ENCODE data around the gene PMAIP1. TPM values are rescaled to one million over a fixed set of nuclear protein-coding genes. Genes with fewer than 3 reads are reported as not detected.

Gene PMAIP1
- total RNA-seq, 1 donor from 2014 or later, result 3.2 TPM

DNA sequence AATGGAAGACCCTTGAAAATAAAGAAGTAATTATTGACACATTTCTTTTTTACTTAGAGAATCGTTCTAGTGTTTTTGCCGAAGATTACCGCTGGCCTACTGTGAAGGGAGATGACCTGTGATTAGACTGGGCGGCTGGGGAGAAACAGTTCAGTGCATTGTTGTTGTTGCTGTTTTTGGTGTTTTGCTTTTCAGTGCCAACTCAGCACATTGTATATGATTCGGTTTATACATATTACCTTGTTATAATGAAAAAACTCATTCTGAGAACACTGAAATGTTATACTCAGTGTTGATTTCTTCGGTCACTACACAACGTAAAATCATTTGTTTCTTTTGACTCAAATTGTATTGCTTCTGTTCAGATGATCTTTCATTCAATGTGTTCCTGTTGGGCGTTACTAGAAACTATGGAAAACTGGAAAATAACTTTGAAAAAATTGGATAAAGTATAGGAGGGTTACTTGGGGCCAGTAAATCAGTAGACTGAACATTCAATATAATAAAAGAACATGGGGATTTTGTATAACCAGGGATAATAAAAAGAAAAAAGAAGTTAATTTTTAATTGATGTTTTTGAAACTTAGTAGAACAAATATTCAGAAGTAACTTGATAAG, 3.3 kb downstream of the PMAIP1 start:
- Mint-ChIP-seq H3K4me1 (ENCODE audit: unreplicated experiment) (peaks cover 17% of the 10 kb centered on the region), H3K27ac (ENCODE audit: unreplicated experiment) (no peak overlapping the region), H3K4me3 (ENCODE audit: unreplicated experiment) (no peak overlapping the region), H3K36me3 (ENCODE audit: low read depth, unreplicated experiment) (no peaks in the 10 kb centered on the region), H3K9me3 (ENCODE audit: unreplicated experiment) (no peaks in the 10 kb centered on the region), H3K27me3 (ENCODE audit: unreplicated experiment) (peaks cover under 1% of the 10 kb centered on the region)
- DNase-seq (ENCODE audit: low spot score), result no peak
- TF ChIP-seq, protein P1, sequence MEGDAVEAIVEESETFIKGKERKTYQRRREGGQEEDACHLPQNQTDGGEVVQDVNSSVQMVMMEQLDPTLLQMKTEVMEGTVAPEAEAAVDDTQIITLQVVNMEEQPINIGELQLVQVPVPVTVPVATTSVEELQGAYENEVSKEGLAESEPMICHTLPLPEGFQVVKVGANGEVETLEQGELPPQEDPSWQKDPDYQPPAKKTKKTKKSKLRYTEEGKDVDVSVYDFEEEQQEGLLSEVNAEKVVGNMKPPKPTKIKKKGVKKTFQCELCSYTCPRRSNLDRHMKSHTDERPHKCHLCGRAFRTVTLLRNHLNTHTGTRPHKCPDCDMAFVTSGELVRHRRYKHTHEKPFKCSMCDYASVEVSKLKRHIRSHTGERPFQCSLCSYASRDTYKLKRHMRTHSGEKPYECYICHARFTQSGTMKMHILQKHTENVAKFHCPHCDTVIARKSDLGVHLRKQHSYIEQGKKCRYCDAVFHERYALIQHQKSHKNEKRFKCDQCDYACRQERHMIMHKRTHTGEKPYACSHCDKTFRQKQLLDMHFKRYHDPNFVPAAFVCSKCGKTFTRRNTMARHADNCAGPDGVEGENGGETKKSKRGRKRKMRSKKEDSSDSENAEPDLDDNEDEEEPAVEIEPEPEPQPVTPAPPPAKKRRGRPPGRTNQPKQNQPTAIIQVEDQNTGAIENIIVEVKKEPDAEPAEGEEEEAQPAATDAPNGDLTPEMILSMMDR (IDR thresholded peaks at IDR 0.05; ENCODE audit: unreplicated experiment), result no peak

DNA sequence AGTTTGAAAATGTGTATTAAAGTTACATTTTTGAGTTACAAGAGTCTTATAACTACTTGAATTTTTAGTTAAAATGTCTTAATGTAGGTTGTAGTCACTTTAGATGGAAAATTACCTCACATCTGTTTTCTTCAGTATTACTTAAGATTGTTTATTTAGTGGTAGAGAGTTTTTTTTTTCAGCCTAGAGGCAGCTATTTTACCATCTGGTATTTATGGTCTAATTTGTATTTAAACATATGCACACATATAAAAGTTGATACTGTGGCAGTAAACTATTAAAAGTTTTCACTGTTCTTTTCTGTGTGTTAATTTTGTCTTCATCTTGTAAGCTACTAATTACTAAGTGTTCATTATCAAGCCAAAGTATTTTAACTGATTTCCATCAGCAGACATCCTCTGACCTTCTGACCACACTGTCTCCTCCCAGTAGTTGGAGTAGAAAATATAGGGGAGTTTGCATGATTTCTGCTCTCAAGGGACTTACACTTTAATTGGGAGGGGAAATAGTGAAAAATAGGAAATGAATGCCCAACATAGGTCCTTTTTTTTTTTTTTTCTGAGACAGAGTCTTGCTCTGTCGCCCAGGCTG, 4.3 kb downstream of the PMAIP1 start:
- Mint-ChIP-seq H3K9me3 (ENCODE audit: unreplicated experiment) (no peaks in the 10 kb centered on the region), H3K4me3 (ENCODE audit: unreplicated experiment) (no peak overlapping the region), H3K36me3 (ENCODE audit: low read depth, unreplicated experiment) (no peaks in the 10 kb centered on the region), H3K27ac (ENCODE audit: unreplicated experiment) (no peak overlapping the region), H3K4me1 (ENCODE audit: unreplicated experiment) (peaks cover 14% of the 10 kb centered on the region), H3K27me3 (ENCODE audit: unreplicated experiment) (no peaks in the 10 kb centered on the region)
- no peak for DNase-seq (ENCODE audit: low spot score)
- TF ChIP-seq, protein P1 (IDR thresholded peaks at IDR 0.05; ENCODE audit: unreplicated experiment), result no peak

DNA sequence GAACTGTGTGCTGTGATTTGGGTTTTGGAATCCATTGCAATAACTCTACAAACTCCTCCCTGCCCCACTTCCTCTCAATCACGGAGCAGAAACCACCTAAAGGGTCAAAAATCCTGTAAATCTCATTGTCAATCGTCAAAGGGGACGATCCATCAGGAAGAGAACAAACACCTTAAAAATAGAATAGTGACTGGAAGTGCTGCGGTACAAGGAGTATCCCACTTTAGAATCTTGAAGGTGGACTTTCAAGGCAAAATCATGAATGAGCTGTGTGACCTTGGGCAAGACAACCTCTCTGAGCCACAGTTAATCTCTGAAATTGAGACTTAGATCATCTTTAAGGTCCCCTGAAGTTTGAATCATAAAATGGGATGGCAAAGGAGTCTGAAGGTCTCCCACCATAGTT, 5.9 kb downstream of the PMAIP1 start:
- Mint-ChIP-seq H3K9me3 (ENCODE audit: unreplicated experiment) (no peaks in the 10 kb centered on the region), H3K27me3 (ENCODE audit: unreplicated experiment) (no peaks in the 10 kb centered on the region), H3K27ac (ENCODE audit: unreplicated experiment) (no peak overlapping the region), H3K4me1 (ENCODE audit: unreplicated experiment) (peaks cover 12% of the 10 kb centered on the region), H3K4me3 (ENCODE audit: unreplicated experiment) (no peak overlapping the region), H3K36me3 (ENCODE audit: low read depth, unreplicated experiment) (no peaks in the 10 kb centered on the region)
- TF ChIP-seq, protein P1 (IDR thresholded peaks at IDR 0.05; ENCODE audit: unreplicated experiment), result no peak
- no peak for DNase-seq (ENCODE audit: low spot score)

DNA sequence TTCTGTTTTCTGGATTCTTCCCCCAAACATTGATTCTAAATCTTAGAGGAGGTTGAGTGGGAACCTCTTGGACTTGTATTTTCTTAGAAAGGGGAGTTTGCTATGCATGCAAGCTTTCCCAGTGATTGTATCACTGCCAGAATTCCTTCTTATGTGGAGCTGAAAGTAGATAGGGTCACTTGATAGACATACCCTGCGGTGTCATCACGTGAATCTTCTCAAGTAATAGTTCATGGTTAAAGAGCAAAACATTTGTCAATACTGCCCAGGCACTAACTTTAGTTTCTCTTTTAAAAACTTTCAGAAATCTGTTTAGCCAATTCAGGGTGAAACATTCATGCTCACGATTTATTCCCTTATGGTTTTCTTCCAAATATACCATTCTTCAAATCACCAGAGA, 6.4 kb downstream of the PMAIP1 start:
- DNase-seq (ENCODE audit: low spot score), result no peak
- Mint-ChIP-seq H3K9me3 (ENCODE audit: unreplicated experiment) (no peaks in the 10 kb centered on the region), H3K4me1 (ENCODE audit: unreplicated experiment) (peaks cover 12% of the 10 kb centered on the region), H3K4me3 (ENCODE audit: unreplicated experiment) (no peak overlapping the region), H3K36me3 (ENCODE audit: low read depth, unreplicated experiment) (no peaks in the 10 kb centered on the region), H3K27me3 (ENCODE audit: unreplicated experiment) (no peaks in the 10 kb centered on the region), H3K27ac (ENCODE audit: unreplicated experiment) (no peak overlapping the region)
- TF ChIP-seq, protein P1 (IDR thresholded peaks at IDR 0.05; ENCODE audit: unreplicated experiment), result no peak

DNA sequence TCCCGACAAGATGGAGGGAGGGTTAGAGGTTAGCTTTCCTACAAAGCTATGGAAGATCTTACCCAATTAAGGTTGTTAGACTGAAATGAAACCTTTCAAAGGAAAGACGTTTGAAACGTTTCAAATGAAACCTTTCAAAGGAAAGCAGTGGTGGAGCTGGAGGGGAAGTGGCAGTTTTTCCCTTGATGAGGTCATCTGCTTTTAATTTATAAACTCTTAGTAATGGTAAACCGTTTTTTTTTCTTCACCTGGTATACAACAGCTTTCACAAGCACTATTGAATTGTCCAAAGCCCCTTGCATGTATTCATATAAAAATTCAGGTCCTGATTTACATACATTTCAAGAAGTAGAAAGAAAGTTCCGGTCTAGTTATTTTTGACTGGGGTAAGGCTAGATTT, 7.4 kb downstream of the PMAIP1 start:
- H3K27me3 Mint-ChIP-seq (ENCODE audit: unreplicated experiment), result no peaks in the 10 kb centered on the region

More for the DNA sequence above, 7.4 kb downstream of the PMAIP1 start:
- TF ChIP-seq, protein P1 (IDR thresholded peaks at IDR 0.05; ENCODE audit: unreplicated experiment), result no peak
- no peaks in the 10 kb centered on the region for H3K9me3 Mint-ChIP-seq (ENCODE audit: unreplicated experiment)
- H3K27ac Mint-ChIP-seq (ENCODE audit: unreplicated experiment), result no peak overlapping the region
- no peak overlapping the region for H3K4me3 Mint-ChIP-seq (ENCODE audit: unreplicated experiment)
- H3K4me1 Mint-ChIP-seq (ENCODE audit: unreplicated experiment), result peaks cover 12% of the 10 kb centered on the region
- H3K36me3 Mint-ChIP-seq (ENCODE audit: low read depth, unreplicated experiment), result no peaks in the 10 kb centered on the region
- no peak for DNase-seq (ENCODE audit: low spot score)
